Lower leg skin (tissue), 4 donors: ENCODE measurements around the gene RBM26. TPM values are rescaled to one million over a fixed set of nuclear protein-coding genes. Genes with fewer than 3 reads are reported as not detected.

Source experiments
- DNase-seq, 2 donors: peaks; one replicate each; pipeline ENCODE4 v3.0.0-alpha.2; 2019; ENCODE audit warnings: low spot score in 2 of 2
- H3K4me3 ChIP-seq: fragments of 200-600 bp; sonication (generic); 2 replicates; pipeline ENCODE4 v1.5.1; 2017; ENCODE audit warnings: mild to moderate bottlenecking, low read depth; ENCODE audit not compliant: poor library complexity, severe bottlenecking
- POLR2A ChIP-seq, 2 donors: fragments of 450-650 bp; IDR thresholded peaks; one replicate each; pipeline ENCODE4 v1.6.1; 2016 to 2017; ENCODE audit warnings: antibody characterized with exemption in 2 of 2, mild to moderate bottlenecking in 1 of 2, moderate library complexity in 1 of 2
- WGBS, 2 donors: methylation state at CpG; one replicate each; pipeline ENCODE4 v1.1.5; 2018; 5-methylcytosine and 5-hydroxymethylcytosine counted together
- intact Hi-C: fragments of 100-400 bp; cut with DNase I; formaldehyde crosslinking; loops from one replicate; pipeline ENCODE4 v1.15.0; 2023; ENCODE audit warnings: low total_unique reads
- total RNA-seq, 4 donors: library from RNA; depleted of rRNA; stranded (reverse); fragments of >200 nt; gene quantifications; one replicate each; pipeline ENCODE4 v1.1.0, GENCODE V29; 2016
- TF ChIP-seq, protein P1 (sequence below), 3 donors: fragments of 450-650 bp; IDR thresholded peaks; one replicate each; pipeline ENCODE4 v1.5.1; 2016; ENCODE audit warnings: antibody characterized with exemption in 3 of 3, mild to moderate bottlenecking in 3 of 3, moderate library complexity in 2 of 3

Gene RBM26
- total RNA-seq, 4 donors from 2014 or later, result 23.5 to 29.6 (median 28.8) TPM

DNA sequence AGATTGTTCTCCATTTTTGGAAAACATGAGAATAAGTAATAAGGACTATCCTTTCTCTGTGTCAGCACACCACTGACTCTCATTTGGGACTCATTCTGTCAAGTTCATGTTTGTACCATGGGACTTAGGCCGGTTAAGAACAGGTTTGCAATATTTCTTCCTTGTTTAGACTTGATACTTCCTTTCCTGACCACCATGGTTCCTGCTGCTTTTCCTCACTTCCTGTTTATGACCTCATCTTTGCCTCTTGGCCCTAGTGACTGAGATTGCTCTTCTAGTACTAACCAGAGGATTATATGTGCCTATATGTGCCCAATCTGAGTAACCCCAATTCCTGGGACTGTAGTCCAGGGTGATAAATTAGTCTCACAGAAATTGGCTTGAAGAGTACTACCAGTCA is 42.4 kb upstream of the RBM26 start:
- H3K4me3 ChIP-seq, result no peak overlapping the region
- WGBS, 2 donors, result 66 to 71% methylated on average over 1 of the region's 1 CpG
- intact Hi-C loops, result no loop called here
- DNase-seq, result no peak
- TF ChIP-seq, protein P1, sequence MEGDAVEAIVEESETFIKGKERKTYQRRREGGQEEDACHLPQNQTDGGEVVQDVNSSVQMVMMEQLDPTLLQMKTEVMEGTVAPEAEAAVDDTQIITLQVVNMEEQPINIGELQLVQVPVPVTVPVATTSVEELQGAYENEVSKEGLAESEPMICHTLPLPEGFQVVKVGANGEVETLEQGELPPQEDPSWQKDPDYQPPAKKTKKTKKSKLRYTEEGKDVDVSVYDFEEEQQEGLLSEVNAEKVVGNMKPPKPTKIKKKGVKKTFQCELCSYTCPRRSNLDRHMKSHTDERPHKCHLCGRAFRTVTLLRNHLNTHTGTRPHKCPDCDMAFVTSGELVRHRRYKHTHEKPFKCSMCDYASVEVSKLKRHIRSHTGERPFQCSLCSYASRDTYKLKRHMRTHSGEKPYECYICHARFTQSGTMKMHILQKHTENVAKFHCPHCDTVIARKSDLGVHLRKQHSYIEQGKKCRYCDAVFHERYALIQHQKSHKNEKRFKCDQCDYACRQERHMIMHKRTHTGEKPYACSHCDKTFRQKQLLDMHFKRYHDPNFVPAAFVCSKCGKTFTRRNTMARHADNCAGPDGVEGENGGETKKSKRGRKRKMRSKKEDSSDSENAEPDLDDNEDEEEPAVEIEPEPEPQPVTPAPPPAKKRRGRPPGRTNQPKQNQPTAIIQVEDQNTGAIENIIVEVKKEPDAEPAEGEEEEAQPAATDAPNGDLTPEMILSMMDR (IDR thresholded peaks at IDR 0.05), result no peak
- no peak for TF ChIP-seq POLR2A (IDR thresholded peaks at IDR 0.05)

DNA sequence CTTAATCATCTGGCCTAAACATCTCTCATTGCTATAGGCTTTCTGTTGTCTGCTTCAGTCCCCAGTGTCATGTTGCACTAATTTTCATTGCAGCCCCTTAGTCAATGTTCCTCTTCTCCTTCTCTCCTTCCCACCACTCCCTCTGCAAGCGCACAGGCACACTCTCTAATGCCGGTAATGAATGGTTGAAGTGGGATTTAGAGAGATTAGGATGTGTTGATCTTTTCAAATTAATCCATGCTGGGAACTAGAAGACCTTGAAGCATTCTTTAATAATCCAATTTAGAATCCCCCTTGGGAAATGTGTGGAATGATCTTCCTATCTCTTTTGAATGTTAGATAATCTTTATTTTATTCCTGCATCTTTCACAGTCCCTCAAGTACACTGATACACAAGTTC is 41.7 kb upstream of the RBM26 start:
- 80 to 81% methylated on average over 2 of the region's 2 CpGs for whole genome bisulfite sequencing, 2 donors
- intact Hi-C loops, result no loop called here
- TF ChIP-seq, protein P1 (IDR thresholded peaks at IDR 0.05), result no peak
- TF ChIP-seq POLR2A (IDR thresholded peaks at IDR 0.05), result no peak
- DNase-seq, result no peak
- no peak overlapping the region for H3K4me3 ChIP-seq

DNA sequence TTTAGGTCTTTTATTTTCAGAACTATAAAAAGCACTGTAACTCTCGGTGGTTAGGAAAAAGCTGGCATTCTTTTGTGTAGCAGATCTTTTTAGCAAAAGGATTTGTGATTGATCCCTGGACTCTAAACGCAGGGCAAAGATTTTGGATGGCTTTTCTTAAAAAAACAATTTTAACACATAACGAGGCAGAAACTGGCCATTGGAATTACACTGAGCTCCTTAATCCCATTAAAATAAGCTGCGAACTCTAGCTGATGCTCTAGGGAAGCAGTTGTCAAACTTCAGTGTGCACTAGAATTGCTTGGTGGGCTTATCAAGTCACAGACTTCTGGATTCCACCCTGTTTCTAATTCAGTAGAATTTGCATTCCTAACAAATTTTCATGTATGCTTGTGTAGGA is 41.1 kb upstream of the RBM26 start:
- TF ChIP-seq, protein P1 (IDR thresholded peaks at IDR 0.05), result no peak
- no peak for TF ChIP-seq POLR2A (IDR thresholded peaks at IDR 0.05)
- no peak for DNase-seq
- no peak overlapping the region for H3K4me3 ChIP-seq
- WGBS, 2 donors, result 82% methylated on average over 4 of the region's 4 CpGs
- intact Hi-C loops, result no loop called here

DNA sequence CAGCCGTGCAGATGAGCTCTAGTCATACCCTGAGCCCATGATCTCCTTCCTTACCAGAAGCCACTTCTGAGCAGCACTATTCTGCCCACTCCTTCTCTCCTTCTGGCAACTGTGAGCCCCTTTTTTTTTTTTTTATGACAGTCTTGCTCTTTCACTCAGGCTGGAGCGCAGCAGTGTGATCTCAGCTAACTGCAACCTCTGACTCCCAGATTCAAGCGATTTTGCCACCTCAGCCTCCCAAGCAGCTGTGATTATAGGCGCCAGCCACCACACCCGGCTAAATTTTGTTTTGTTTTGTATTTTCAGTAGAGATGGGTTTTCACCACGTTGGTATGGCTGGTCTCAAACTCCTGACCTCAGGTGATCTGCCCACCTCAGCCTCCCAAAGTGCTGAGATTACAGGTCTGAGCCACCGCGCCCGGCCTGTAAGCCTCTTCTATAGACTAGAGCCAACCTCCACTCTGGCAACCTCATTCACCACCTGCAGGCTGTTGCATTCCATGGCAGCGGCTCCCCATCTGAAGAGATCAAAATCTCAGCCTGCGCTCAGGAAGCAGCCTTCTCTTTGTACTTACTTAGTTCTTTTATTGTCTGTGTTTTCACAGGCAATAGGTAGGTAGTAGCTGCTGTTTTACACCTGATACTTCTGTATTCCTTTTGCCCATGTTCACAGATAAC is 40.1 kb upstream of the RBM26 start:
- no peak overlapping the region for H3K4me3 ChIP-seq
- intact Hi-C loops, result no loop called here
- no peak for DNase-seq
- TF ChIP-seq POLR2A (IDR thresholded peaks at IDR 0.05), result no peak
- TF ChIP-seq, protein P1 (IDR thresholded peaks at IDR 0.05), result no peak
- 78 to 83% methylated on average over 11 of the region's 11 CpGs for WGBS, 2 donors

DNA sequence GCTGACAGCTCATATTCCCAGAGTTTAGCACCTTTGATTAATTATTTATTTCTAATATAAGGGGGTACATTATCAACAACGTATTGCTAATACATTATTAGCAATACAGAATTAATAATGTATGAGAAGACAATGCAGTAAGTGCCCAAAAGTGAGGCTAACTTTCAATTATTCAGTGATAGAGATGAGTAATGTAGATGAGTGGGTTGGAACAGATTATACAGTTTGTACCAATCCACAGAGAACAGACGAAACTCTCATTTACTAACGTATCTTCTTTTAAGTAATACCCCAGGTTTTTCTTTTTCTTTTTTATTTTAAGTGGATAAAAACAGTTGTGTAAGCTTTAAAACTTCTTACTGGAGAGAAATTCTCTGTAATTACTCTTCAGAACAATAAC is 36.7 kb upstream of the RBM26 start:
- 83 to 88% methylated on average over 3 of the region's 3 CpGs for WGBS, 2 donors
- TF ChIP-seq, protein P1 (IDR thresholded peaks at IDR 0.05), result no peak
- no peak for TF ChIP-seq POLR2A (IDR thresholded peaks at IDR 0.05)
- H3K4me3 ChIP-seq, result no peak overlapping the region
- no peak for DNase-seq
- intact Hi-C loops, result no loop called here

DNA sequence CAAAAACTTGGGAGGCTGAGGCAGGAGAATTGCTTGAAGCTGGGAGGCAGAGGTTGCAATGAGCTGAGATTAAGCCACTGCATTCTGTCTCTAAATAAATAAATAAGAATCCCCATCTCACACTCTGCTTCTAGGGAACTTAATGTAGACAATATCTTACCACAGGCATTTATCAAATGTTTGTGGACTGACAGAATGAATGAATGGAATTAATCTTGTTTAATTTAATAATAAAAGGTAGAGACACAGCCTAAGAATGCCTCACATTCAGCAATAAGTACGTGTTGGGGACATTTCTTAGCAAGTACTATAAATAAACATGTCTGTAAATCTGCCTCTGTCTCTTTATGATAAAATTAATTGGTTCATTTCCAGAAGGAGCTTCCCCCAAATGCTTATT is 36.2 kb upstream of the RBM26 start:
- no peak for DNase-seq
- WGBS, 2 donors, result 66 to 85% methylated on average over 1 of the region's 1 CpG
- TF ChIP-seq POLR2A (IDR thresholded peaks at IDR 0.05), result no peak
- TF ChIP-seq, protein P1 (IDR thresholded peaks at IDR 0.05), result no peak
- H3K4me3 ChIP-seq, result no peak overlapping the region
- intact Hi-C loops, result no loop called here
